Breast epithelium (tissue), 3 donors: ENCODE results near the gene SDK1.

Experiments
- CTCF ChIP-seq, 3 donors: fragments of 450-650 bp; IDR thresholded peaks; one replicate each; pipeline ENCODE4 v1.5.1; 2016 to 2017; ENCODE audit warnings: antibody characterized with exemption in 3 of 3, mild to moderate bottlenecking in 3 of 3, moderate library complexity in 3 of 3
- POLR2A ChIP-seq: fragments of 450-650 bp; IDR thresholded peaks from one replicate; pipeline ENCODE4 v1.6.1; 2016; ENCODE audit warnings: antibody characterized with exemption, mild to moderate bottlenecking, moderate library complexity
- POLR2AphosphoS5 ChIP-seq, 3 donors: sonication (generic); formaldehyde crosslinking; IDR thresholded peaks; one replicate each; pipeline ENCODE4 v1.6.1; 2017; ENCODE audit warnings: antibody characterized with exemption in 3 of 3

- TF ChIP-seq CTCF (IDR thresholded peaks at IDR 0.05) (no peak), POLR2A (no peak), POLR2AphosphoS5 (IDR thresholded peaks at IDR 0.05) (no peak)
These were observed 785.7 kb downstream of the SDK1 start for GRCh38 chr7:4086723-4087122.
